Lower leg skin (tissue), 3 donors: ENCODE data around the gene MYBPC1.

ENCODE experiments used
- POLR2A ChIP-seq, 2 donors: fragments of 450-650 bp; IDR thresholded peaks; one replicate each; pipeline ENCODE4 v1.6.1; 2016 to 2017; ENCODE audit warnings: antibody characterized with exemption in 2 of 2, mild to moderate bottlenecking in 1 of 2, moderate library complexity in 1 of 2
- TF ChIP-seq, protein P1 (sequence below), 3 donors: fragments of 450-650 bp; IDR thresholded peaks; one replicate each; pipeline ENCODE4 v1.5.1; 2016; ENCODE audit warnings: antibody characterized with exemption in 3 of 3, mild to moderate bottlenecking in 3 of 3, moderate library complexity in 2 of 3

DNA sequence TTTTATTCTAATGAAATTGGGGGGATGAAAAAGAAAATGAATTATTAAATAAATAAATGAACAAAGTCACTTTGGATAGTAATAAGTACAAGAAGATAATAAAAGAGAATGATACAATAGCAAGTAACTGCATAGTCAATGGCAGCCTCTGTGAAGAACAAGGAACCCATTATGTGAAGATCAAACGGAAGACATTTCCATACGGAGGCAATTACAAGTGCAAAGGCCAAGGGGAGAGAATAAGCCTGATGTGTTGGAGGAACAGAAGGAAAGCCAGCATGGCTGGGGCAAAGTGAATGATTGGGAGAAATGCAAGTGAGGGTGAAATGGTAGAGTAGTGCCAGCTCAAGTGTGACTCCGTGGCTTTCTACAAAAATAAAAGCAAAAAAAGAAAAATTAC is 58.7 kb downstream of the MYBPC1 start:
- TF ChIP-seq, protein P1, sequence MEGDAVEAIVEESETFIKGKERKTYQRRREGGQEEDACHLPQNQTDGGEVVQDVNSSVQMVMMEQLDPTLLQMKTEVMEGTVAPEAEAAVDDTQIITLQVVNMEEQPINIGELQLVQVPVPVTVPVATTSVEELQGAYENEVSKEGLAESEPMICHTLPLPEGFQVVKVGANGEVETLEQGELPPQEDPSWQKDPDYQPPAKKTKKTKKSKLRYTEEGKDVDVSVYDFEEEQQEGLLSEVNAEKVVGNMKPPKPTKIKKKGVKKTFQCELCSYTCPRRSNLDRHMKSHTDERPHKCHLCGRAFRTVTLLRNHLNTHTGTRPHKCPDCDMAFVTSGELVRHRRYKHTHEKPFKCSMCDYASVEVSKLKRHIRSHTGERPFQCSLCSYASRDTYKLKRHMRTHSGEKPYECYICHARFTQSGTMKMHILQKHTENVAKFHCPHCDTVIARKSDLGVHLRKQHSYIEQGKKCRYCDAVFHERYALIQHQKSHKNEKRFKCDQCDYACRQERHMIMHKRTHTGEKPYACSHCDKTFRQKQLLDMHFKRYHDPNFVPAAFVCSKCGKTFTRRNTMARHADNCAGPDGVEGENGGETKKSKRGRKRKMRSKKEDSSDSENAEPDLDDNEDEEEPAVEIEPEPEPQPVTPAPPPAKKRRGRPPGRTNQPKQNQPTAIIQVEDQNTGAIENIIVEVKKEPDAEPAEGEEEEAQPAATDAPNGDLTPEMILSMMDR (IDR thresholded peaks at IDR 0.05): no peak
- no peak for TF ChIP-seq POLR2A (IDR thresholded peaks at IDR 0.05)
